Central memory CD4-positive, alpha-beta T cell (primary cell): ENCODE results near the gene NUMBL.
"Not testable (repeated sequence)": the region's sequence is repeated elsewhere in the genome, so short reads cannot be mapped to it uniquely, and the experiment has no call there.

Experiments
- DNase-seq: peaks from one replicate; pipeline ENCODE4 v3.0.0; 2022

NUMBL gene

GRCh38 chr19:40661616-40662015 is 28.8 kb downstream of the NUMBL start:
- no peak for DNase-seq

- DNase-seq, result no peak
Observed at GRCh38 chr19:40659566-40659965, 30.9 kb downstream of the NUMBL start.

GRCh38 chr19:40659116-40659515 is 31.3 kb downstream of the NUMBL start:
- no peak for DNase-seq

- no peak for DNase-seq
Observed at GRCh38 chr19:40658031-40658430, 32.4 kb downstream of the NUMBL start.

- DNase-seq, result not testable (repeated sequence)
Observed at GRCh38 chr19:40655684-40656083, 34.8 kb downstream of the NUMBL start.

- DNase-seq, result not testable (repeated sequence)
Observed at GRCh38 chr19:40652303-40652702, 38.1 kb downstream of the NUMBL start.

- DNase-seq, result no peak
Observed at GRCh38 chr19:40650749-40651305, 39.6 kb downstream of the NUMBL start.

- not testable (repeated sequence) for DNase-seq
Observed at GRCh38 chr19:40649903-40650675, 40.4 kb downstream of the NUMBL start.

GRCh38 chr19:40646743-40647254 is 43.7 kb downstream of the NUMBL start:
- DNase-seq, result no peak

GRCh38 chr19:40642757-40643305 is 47.6 kb downstream of the NUMBL start:
- no peak for DNase-seq

- DNase-seq, result no peak
Observed at GRCh38 chr19:40642051-40642706, 48.3 kb downstream of the NUMBL start.

- DNase-seq, result no peak
Observed at GRCh38 chr19:40641281-40641680, 49.2 kb downstream of the NUMBL start.

- DNase-seq, result no peak
Observed at GRCh38 chr19:40640744-40641143, 49.7 kb downstream of the NUMBL start.

- no peak for DNase-seq
Observed at GRCh38 chr19:40639638-40639982, 50.8 kb downstream of the NUMBL start.

GRCh38 chr19:40638327-40638726 is 52.1 kb downstream of the NUMBL start:
- no peak for DNase-seq

GRCh38 chr19:40633207-40633606 is 57.2 kb downstream of the NUMBL start:
- no peak for DNase-seq

- no peak for DNase-seq
Observed at GRCh38 chr19:40632311-40633036, 58.0 kb downstream of the NUMBL start.

- no peak for DNase-seq
Observed at GRCh38 chr19:40630571-40631160, 59.8 kb downstream of the NUMBL start.

GRCh38 chr19:40629346-40629745 is 61.1 kb downstream of the NUMBL start:
- no peak for DNase-seq

- DNase-seq, result no peak
Observed at GRCh38 chr19:40627486-40628279, 62.8 kb downstream of the NUMBL start.

- DNase-seq, result no peak
Observed at GRCh38 chr19:40626918-40627317, 63.5 kb downstream of the NUMBL start.
